ENCODE results near the gene MYO5B.
"Not testable (repeated sequence)": the region's sequence is repeated elsewhere in the genome, so short reads cannot be mapped to it uniquely, and the experiment has no call there.

- TF ChIP-seq CTCF (IDR thresholded peaks at IDR 0.05; ENCODE audit: borderline replicate concordance, extremely low read depth, low read length, poor library complexity, severe bottlenecking); EZH2 (IDR thresholded peaks at IDR 0.05; ENCODE audit: borderline replicate concordance, low read depth, low read length, severe bottlenecking): not testable (repeated sequence)
These were observed 357.6 kb downstream of the MYO5B start for GRCh38 chr18:49837316-49837835.

All from DND-41 (cell line).